ENCODE data around the gene PDIA6. TPM values are rescaled to one million over a fixed set of nuclear protein-coding genes. Genes with fewer than 3 reads are reported as not detected.

Gene PDIA6
- total RNA-seq, 3 donors from 2014 or later, result 121 to 168 (median 126) TPM

- ATAC-seq (peak; percentile 83), DNase-seq (peak; percentile 83 to 89 (median 85))
- H3K9me3 ChIP-seq, result no peaks in the 10 kb centered on the region
- no peaks in the 10 kb centered on the region for H3K36me3 ChIP-seq (ENCODE audit: low read depth)
- intact Hi-C loops (cut with DNase I, micrococcal nuclease), result loop anchor here (2.0 to 10.0 kb wide), 3 partner anchors 62 to 292 kb away; no protein-coding TSS in a partner anchor
- peaks cover 6% of the 10 kb centered on the region for H3K4me1 ChIP-seq (ENCODE audit: low read depth)
- H3K4me3 ChIP-seq, result no peak overlapping the region
- TF ChIP-seq, protein P1, sequence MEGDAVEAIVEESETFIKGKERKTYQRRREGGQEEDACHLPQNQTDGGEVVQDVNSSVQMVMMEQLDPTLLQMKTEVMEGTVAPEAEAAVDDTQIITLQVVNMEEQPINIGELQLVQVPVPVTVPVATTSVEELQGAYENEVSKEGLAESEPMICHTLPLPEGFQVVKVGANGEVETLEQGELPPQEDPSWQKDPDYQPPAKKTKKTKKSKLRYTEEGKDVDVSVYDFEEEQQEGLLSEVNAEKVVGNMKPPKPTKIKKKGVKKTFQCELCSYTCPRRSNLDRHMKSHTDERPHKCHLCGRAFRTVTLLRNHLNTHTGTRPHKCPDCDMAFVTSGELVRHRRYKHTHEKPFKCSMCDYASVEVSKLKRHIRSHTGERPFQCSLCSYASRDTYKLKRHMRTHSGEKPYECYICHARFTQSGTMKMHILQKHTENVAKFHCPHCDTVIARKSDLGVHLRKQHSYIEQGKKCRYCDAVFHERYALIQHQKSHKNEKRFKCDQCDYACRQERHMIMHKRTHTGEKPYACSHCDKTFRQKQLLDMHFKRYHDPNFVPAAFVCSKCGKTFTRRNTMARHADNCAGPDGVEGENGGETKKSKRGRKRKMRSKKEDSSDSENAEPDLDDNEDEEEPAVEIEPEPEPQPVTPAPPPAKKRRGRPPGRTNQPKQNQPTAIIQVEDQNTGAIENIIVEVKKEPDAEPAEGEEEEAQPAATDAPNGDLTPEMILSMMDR (IDR thresholded peaks at IDR 0.05), result peak; percentile 87
These were observed 19.8 kb upstream of the PDIA6 start for GRCh38 chr2:10832203-10832936.

- Histone ChIP-seq H3K36me3 (ENCODE audit: low read depth) (no peaks in the 10 kb centered on the region), H3K4me1 (ENCODE audit: low read depth) (peaks cover 6% of the 10 kb centered on the region), H3K9me3 (no peaks in the 10 kb centered on the region), H3K4me3 (no peak overlapping the region)
- ATAC-seq (no peak), DNase-seq (no peak)
- intact Hi-C loops (cut with DNase I, micrococcal nuclease), result loop anchor here (5.0 to 10.0 kb wide), 2 partner anchors 63 to 291 kb away; no protein-coding TSS in a partner anchor
- TF ChIP-seq, protein P1 (IDR thresholded peaks at IDR 0.05), result no peak
These were observed 18.9 kb upstream of the PDIA6 start for GRCh38 chr2:10831400-10831985.

DNA sequence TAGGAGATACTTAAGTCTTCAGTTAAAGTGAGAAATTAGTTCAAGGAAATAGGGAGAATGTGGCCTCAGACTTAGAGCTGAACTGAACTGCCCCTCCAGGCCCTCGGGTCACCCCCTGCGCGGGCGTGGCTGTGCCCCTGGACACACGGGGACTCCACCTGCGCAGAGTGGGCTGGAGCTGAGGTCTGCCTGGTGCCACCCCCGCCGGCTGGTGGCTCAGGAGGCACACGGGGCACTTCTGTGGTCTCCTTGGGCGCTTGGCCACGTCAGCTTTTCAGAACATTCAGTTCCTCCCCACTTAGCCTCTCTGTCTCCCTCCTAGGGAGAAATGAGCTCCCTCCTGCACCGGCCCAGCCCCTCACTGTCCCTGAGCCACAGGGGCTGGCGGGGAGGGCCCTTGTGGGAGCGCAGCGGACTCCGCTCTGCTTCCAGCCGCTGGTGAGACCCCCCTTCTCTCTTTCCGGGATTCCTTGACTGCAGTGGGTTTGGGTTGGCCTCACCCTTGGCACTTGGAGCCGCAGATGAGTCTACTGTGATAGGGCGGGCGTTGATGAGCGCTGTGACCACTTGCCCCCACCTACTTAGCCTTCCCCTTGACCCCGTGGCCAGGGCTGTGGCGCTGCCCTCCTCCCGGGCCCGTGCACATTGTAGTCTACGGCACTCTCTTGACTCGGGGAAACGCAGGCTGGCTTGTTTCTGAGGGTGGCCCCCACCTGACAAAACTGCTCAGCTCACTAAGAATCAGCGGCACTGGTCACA lies 18.2 kb upstream of the PDIA6 start:
- ATAC-seq (no peak), DNase-seq (no peak)
- H3K4me1 ChIP-seq (ENCODE audit: low read depth), result peaks cover 6% of the 10 kb centered on the region
- no peak overlapping the region for H3K4me3 ChIP-seq
- intact Hi-C loops (cut with DNase I, micrococcal nuclease), result loop anchor here (5.0 to 10.0 kb wide), 2 partner anchors 64 to 291 kb away; no protein-coding TSS in a partner anchor
- no peaks in the 10 kb centered on the region for H3K36me3 ChIP-seq (ENCODE audit: low read depth)
- no peaks in the 10 kb centered on the region for H3K9me3 ChIP-seq
- TF ChIP-seq, protein P1 (IDR thresholded peaks at IDR 0.05), result no peak

DNA sequence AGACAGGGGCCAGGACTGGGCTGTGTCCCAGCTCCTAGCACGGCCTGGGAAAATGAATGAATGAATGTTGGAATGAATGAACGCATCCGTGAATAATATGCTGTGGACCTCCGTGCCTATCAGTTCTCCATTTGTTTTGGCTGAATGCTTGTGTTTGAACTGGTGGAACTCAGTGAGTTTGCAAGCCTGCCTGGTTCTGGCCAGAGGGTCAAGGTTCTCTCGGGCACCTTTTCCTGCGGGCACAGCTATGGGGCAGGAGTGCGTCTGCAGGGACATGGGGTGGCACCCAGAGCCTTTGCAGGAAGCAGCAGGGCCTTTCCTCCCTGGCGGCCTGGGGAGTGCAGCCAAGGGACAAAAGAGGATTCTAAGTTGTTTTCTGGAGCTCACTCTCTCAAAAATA lies 17.6 kb upstream of the PDIA6 start:
- DNase-seq (peak; percentile 46 to 65 (median 60)), ATAC-seq (peak; percentile 64)
- H3K36me3 ChIP-seq (ENCODE audit: low read depth), result no peaks in the 10 kb centered on the region
- H3K4me1 ChIP-seq (ENCODE audit: low read depth), result peaks cover 2% of the 10 kb centered on the region
- TF ChIP-seq, protein P1 (IDR thresholded peaks at IDR 0.05), result no peak
- no peak overlapping the region for H3K4me3 ChIP-seq
- H3K9me3 ChIP-seq, result no peaks in the 10 kb centered on the region
- intact Hi-C loops (cut with DNase I, micrococcal nuclease), result loop anchor here (5.0 to 10.0 kb wide), 2 partner anchors 65 to 292 kb away; no protein-coding TSS in a partner anchor

GRCh38 chr2:10829299-10829698 lies 16.7 kb upstream of the PDIA6 start:
- TF ChIP-seq, protein P1 (IDR thresholded peaks at IDR 0.05), result no peak
- no peak for DNase-seq
- H3K4me1 ChIP-seq (ENCODE audit: low read depth), result no peaks in the 10 kb centered on the region
- no peaks in the 10 kb centered on the region for H3K9me3 ChIP-seq
- no peaks in the 10 kb centered on the region for H3K36me3 ChIP-seq (ENCODE audit: low read depth)
- H3K4me3 ChIP-seq, result no peak overlapping the region
- intact Hi-C loops (cut with DNase I, micrococcal nuclease), result no loop called here
- peak; percentile 47 for ATAC-seq

Measured in mucosa of descending colon (tissue), 3 donors.